Nephron (organoid): ENCODE measurements around the gene CARD14.
"Not testable (repeated sequence)": the region's sequence is repeated elsewhere in the genome, so short reads cannot be mapped to it uniquely, and the experiment has no call there.

Experiments used
- H3K27ac Mint-ChIP-seq, 3 experiments: 2 replicates each; pipeline ENCODE4 v1.8.0; 2020; ENCODE audit warnings: mixed read lengths in 3 of 3, mild to moderate bottlenecking in 2 of 3, moderate library complexity in 1 of 3
- H3K27me3 Mint-ChIP-seq: 2 replicates; pipeline ENCODE4 v1.8.0; 2021; ENCODE audit warnings: low read depth, mild to moderate bottlenecking, moderate library complexity, mixed read lengths
- H3K36me3 Mint-ChIP-seq: 2 replicates; pipeline ENCODE4 v1.8.0; 2020; ENCODE audit warnings: low read depth, mixed read lengths
- H3K4me1 Mint-ChIP-seq: 2 replicates; pipeline ENCODE4 v1.8.0; 2020; ENCODE audit warnings: mixed read lengths
- H3K4me3 Mint-ChIP-seq, 3 experiments: 2 replicates each; pipeline ENCODE4 v1.8.0; 2020; ENCODE audit warnings: mild to moderate bottlenecking in 3 of 3, mixed read lengths in 3 of 3, moderate library complexity in 2 of 3
- H3K9me3 Mint-ChIP-seq: 2 replicates; pipeline ENCODE4 v1.8.0; 2020; ENCODE audit warnings: mixed read lengths
- TF ChIP-seq, protein P1 (sequence below), 3 experiments: fragments of 200-600 bp; sonication (generic); IDR thresholded peaks; one replicate each; pipeline ENCODE4 v1.5.0; 2021; ENCODE audit warnings: antibody characterized with exemption in 3 of 3; ENCODE audit not compliant: unreplicated experiment in 3 of 3

Gene CARD14

DNA sequence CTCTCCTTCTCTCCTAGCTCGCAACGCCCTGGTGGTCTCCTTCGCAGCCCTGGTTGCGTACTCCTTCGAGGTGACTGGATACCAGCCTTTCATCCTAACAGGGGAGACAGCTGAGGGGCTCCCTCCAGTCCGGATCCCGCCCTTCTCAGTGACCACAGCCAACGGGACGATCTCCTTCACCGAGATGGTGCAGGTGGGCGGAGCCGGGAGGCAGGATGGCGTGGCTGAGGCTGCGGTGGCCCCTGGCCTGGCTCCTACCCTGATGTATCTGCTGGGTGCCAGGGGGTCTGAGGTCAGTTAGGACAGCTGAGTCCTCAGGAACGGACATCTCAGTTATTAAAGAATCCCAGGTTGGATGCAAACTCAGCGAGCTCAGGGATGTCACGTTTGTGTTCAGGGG, 67.1 kb downstream of the CARD14 start:
- Mint-ChIP-seq H3K27ac (no peak overlapping the region), H3K9me3 (peaks cover 20% of the 10 kb centered on the region), H3K27me3 (no peaks in the 10 kb centered on the region), H3K4me1 (no peaks in the 10 kb centered on the region), H3K36me3 (peaks cover 74% of the 10 kb centered on the region), H3K4me3 (no peak overlapping the region)
- TF ChIP-seq, protein P1, sequence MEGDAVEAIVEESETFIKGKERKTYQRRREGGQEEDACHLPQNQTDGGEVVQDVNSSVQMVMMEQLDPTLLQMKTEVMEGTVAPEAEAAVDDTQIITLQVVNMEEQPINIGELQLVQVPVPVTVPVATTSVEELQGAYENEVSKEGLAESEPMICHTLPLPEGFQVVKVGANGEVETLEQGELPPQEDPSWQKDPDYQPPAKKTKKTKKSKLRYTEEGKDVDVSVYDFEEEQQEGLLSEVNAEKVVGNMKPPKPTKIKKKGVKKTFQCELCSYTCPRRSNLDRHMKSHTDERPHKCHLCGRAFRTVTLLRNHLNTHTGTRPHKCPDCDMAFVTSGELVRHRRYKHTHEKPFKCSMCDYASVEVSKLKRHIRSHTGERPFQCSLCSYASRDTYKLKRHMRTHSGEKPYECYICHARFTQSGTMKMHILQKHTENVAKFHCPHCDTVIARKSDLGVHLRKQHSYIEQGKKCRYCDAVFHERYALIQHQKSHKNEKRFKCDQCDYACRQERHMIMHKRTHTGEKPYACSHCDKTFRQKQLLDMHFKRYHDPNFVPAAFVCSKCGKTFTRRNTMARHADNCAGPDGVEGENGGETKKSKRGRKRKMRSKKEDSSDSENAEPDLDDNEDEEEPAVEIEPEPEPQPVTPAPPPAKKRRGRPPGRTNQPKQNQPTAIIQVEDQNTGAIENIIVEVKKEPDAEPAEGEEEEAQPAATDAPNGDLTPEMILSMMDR (IDR thresholded peaks at IDR 0.05; ENCODE audit: unreplicated experiment in 3 of 3) = no peak

DNA sequence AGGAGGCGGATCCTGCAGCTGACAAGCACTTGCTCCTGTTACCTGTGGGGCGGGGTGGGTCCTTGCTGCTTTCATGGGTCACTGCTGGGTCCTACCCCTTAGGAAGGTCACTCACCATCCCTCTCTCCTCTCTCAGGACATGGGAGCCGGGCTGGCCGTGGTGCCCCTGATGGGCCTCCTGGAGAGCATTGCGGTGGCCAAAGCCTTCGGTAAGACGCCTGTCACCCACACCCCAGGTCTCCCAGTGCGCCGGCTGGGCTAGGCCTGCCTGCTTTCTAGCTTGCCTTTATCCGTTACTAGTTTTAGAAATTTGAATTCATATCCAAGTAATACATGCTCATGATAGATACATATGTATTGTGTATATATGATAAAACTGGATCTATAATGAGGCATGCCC, 67.6 kb downstream of the CARD14 start:
- Mint-ChIP-seq H3K36me3 (peaks cover 73% of the 10 kb centered on the region), H3K27ac (no peak overlapping the region), H3K4me1 (no peaks in the 10 kb centered on the region), H3K27me3 (no peaks in the 10 kb centered on the region), H3K9me3 (peaks cover 18% of the 10 kb centered on the region), H3K4me3 (no peak overlapping the region)
- TF ChIP-seq, protein P1 (IDR thresholded peaks at IDR 0.05; ENCODE audit: unreplicated experiment in 3 of 3) = no peak

DNA sequence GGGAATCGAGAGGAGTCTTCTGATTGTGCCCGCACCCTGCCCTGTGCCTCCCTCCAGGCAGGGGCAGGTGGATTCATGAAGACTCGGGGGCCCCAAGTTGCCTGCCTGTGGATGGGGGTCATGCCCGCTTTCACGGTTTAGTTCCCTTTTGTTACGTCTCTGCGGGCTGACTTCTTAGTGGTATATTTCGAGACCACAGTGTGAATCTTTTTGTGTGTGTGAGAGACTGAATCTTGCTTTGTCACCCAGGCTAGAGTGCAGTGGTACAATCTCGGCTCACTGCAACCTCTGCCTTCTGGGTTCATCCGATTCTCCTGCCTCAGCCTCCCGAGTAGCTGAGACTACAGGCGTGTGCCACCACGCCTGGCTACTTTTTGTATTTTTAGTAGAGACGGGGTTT, 72.7 kb downstream of the CARD14 start:
- Mint-ChIP-seq H3K4me3 (no peak overlapping the region), H3K4me1 (no peaks in the 10 kb centered on the region), H3K27ac (no peak overlapping the region), H3K27me3 (no peaks in the 10 kb centered on the region), H3K36me3 (peaks cover 43% of the 10 kb centered on the region), H3K9me3 (no peaks in the 10 kb centered on the region)
- TF ChIP-seq, protein P1 (IDR thresholded peaks at IDR 0.05; ENCODE audit: unreplicated experiment in 3 of 3) = no peak

DNA sequence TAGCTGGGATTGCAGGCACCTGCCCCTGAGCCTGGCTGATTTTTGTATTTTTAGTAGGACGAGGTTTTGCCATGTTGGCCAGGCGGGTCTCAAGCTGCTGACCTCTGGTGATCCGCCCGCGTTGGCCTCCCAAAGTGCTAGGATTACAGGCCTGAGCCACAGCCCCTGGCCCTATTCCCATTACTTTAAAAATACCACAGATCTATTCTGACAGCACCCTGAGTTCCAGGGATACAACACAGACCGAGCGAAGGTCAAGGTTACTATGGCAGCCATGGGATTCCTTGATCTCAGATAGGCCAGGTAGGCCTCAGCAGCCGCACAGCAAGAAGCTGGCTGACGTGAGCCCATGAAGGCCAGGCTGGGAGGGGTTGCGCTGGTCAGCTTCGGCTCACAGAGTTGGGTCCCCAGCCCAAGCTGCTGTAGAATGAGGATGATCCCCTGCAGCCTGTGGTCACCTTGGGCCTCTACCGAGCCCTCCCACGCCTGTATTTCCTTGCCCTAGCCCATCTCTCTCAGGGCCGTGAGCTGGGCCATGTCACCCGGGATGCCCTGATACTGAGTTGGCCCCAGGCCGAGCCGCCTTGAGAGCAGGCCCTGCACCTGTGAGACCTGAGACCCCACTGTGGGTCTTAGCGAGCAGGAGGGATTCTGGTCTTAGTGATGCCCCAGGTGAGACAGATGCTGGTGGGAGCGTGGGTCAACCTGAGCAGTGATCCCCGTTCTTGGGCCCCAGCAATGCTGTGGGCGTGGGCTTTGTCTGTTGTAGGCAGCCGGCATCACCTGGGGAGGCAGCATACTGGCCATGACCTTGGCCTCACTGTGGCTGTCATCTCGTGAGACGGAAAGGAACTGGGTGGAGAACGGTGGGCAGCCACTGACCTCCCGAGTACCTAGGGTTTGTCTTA, 74.0 kb downstream of the CARD14 start:
- TF ChIP-seq, protein P1 (IDR thresholded peaks at IDR 0.05; ENCODE audit: unreplicated experiment in 3 of 3) = no peak
- H3K27ac Mint-ChIP-seq = no peak overlapping the region
- no peak overlapping the region for H3K4me3 Mint-ChIP-seq
- H3K36me3 Mint-ChIP-seq = peaks cover 34% of the 10 kb centered on the region
- no peaks in the 10 kb centered on the region for H3K4me1 Mint-ChIP-seq
- no peaks in the 10 kb centered on the region for H3K9me3 Mint-ChIP-seq
- no peaks in the 10 kb centered on the region for H3K27me3 Mint-ChIP-seq

DNA sequence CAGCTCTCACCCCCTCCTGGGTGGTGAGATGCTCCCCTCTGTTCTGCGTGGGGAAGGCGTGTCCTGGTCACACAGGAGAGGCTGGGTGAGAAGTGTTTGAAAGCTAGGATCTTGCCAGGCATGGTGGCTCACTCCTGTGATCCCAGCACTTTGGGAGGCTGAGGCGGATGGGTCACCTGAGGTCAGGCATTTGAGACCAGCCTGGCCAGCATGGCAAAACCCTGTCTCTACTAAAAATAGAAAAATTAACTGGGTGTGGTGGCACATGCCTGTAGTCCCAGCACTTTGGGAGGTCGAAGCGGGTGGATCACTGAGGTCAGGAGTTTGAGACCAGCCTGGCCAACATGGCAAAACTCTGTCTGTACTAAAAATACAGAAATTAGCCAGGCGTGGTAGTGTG, 74.6 kb downstream of the CARD14 start:
- not testable (repeated sequence) for H3K4me1 Mint-ChIP-seq, H3K9me3 Mint-ChIP-seq, H3K27me3 Mint-ChIP-seq, H3K27ac Mint-ChIP-seq, H3K4me3 Mint-ChIP-seq
- H3K36me3 Mint-ChIP-seq = peaks cover 34% of the 10 kb centered on the region

DNA sequence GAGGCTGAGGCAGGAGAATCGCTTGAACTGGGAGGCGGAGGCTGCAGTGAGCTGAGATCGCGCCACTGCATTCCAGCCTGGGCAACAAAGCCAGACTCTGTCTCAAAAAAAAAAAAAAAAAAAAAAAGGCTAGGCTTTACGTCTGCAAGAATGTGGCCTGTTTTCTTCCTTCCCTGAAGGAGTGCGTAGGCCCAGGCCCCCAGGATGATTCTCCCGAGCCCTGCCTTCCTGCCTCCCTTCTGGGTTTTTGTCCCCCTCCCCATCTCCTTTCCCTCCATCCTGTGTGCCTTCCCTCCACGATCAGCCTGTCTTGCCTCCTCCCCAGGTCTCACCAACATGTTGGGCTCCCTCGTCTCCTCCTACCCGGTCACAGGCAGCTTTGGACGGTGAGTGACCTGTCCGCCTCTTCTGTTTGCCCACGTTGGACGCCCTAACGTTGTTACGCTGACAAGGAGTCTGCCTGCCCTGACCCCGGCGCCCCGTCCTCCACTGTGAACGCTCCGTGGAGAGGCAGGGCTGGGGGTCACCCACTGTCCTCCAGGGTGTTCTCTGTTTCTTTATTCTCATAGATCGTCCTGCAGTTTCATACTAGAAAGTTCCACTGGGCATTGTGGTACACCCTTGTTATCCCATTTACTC, 75.2 kb downstream of the CARD14 start:
- TF ChIP-seq, protein P1 (IDR thresholded peaks at IDR 0.05; ENCODE audit: unreplicated experiment in 3 of 3) = no peak
- H3K4me1 Mint-ChIP-seq = no peaks in the 10 kb centered on the region
- H3K4me3 Mint-ChIP-seq = no peak overlapping the region
- H3K27me3 Mint-ChIP-seq = no peaks in the 10 kb centered on the region
- no peaks in the 10 kb centered on the region for H3K9me3 Mint-ChIP-seq
- H3K36me3 Mint-ChIP-seq = peaks cover 34% of the 10 kb centered on the region
- H3K27ac Mint-ChIP-seq = no peak overlapping the region
